Suppressor macrophage treated with lipopolysaccharide for 1 hour (primary cell): Measurements from ENCODE around the gene RNGTT.

Experiments
- DNase-seq, 3 donors: peaks; one replicate each; pipeline ENCODE4 v3.0.0-alpha.2; 2020 to 2022

The RNGTT gene

DNA sequence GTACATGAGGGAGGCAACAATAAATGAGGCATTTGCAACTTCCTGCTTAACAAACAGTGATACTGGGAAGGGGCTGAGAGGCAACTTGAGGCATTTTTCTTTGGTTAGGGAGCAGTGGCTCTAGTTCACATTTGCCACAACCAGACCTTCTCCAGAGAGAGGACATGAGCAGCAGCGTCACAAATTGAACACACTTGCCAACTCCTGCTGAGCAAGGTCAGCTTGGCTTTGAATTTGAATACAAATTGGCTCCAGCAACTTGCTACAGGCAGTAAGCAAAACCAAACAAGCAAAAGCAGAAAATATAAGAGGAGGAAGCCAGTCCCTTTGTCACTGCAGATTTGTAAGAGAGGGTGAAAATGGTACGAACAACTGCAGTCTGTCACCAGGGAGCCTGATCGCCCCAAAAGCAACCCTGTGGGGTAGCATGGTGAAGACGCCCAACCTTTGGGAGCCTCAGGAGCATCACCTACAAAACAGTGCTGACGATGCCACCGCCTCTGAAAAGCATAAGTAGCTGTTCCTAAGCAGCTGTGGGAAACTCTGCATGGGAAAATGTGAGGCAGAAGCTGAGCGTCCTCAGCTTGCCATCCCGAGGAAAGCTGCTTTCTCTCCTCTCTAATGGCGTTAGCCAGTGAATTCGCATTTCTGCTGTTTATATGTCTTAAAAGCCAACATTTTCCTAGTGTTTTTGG lies 378.7 kb downstream of the RNGTT start:
- no peak for DNase-seq

DNA sequence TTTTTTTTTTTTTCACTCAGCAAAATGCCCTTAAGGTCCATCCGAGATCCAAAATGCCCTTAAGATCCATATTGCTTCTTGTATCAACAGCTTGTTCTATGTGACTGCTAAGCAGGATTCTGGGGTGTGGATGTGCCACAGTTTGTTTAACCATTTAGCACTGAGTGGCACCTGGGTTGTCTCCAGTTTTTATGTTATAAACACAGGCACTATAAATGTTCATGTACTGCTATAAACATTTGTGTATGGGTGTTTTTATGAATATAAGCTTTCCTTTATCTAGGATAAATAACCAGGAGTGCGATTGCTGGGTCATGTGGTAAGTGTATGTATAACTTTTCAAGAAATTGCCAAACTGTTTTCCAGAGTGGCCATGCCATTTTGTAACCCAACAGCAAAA lies 386.0 kb downstream of the RNGTT start:
- DNase-seq = no peak

GRCh38 chr6:88575536-88575935 lies 387.9 kb downstream of the RNGTT start:
- no peak for DNase-seq

- no peak for DNase-seq
Measured at GRCh38 chr6:88574651-88575050, 388.8 kb downstream of the RNGTT start.

GRCh38 chr6:88574031-88574430 lies 389.4 kb downstream of the RNGTT start:
- no peak for DNase-seq

GRCh38 chr6:88573561-88573960 lies 389.9 kb downstream of the RNGTT start:
- no peak for DNase-seq

DNA sequence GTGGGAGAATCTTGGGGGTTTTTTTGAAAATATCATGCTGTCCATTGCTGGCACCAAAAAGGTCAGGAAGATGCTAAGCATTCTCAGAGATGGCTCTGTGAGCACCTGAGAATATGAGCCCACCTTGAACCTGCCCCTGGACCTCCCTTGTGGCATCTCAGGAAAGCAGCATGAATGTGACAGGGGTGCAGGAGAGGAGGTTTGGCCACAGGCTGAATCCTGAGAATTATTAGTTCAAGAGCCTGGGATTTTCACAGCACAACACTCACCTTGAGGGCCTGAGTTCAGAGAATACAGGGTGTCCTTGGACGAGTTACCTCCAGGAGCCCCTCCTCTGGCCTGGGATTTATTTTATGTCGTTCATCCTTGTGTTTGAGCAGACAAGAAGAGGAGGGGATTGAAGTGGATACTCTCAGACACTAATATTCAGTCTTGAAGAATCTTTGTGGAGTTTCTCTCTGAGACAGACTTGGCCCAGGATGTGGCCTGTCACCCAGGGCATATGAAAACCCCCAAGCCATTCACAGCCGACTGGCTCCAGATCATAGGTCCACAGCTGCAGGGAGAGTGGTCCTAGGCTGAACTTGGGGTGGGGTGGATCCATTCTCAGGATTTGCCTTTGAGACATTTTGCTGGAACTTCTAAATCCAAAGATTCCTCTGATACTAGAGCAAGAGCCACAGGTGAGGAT lies 390.8 kb downstream of the RNGTT start:
- DNase-seq = no peak

GRCh38 chr6:88569959-88570358 lies 393.5 kb downstream of the RNGTT start:
- no peak for DNase-seq

- DNase-seq = no peak
Measured at GRCh38 chr6:88567696-88568095, 395.7 kb downstream of the RNGTT start.

DNA sequence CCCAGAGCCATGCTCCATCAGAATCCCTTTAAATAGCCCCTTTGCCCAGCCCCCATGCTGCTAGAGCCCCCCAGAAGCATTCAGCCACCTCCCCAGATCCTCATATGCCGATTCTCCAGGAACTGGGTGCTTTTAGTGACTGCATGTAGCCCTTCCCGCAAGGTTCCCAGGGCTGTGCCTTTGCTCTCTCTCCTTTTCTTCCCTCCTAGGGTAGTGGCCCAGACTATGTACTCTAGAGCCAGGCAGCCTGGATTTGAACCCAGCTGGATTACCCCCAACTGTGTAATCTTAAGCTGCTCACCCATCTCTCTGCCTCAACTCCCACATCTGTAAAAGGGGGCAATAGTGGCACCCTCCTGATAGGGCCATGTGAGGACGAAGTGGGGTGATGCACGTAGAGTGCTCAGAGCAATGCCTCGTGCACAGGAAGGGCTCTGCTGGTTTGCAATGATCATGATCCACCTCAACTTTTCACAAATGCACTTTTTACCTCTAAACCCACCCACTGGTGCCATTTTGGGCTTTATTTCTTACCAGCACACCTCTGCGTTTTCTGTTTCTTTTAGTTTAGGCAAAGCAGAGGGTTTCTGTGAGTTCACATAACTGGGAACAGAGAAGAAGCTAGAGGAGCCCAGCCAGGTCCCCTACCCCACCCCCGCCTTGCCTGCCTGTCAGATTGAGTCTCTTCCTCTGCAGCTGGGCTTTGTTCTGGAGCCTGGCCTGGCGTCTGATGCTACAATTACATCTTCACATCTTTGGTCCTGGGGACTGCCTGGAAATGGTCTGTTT lies 396.5 kb downstream of the RNGTT start:
- no peak for DNase-seq

DNA sequence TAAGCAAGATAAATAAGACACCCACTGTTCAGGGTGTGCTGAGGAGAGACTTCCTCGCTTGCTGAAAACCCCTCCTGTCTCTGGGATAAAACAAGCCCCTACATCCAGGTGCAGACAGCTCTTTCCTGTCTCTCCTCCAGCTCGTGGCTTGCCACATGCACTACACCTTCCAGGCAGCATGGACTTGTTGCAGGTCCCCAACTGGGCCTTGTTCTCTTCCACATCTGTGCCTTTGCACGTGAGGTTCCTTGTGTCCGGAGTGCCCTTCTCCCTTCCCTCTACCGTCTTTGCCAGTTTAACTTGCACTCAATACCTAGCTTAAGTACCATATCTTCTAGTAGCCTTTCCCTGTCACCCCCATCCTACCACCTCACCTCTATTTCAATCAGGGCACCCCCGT lies 397.6 kb downstream of the RNGTT start:
- no peak for DNase-seq

DNA sequence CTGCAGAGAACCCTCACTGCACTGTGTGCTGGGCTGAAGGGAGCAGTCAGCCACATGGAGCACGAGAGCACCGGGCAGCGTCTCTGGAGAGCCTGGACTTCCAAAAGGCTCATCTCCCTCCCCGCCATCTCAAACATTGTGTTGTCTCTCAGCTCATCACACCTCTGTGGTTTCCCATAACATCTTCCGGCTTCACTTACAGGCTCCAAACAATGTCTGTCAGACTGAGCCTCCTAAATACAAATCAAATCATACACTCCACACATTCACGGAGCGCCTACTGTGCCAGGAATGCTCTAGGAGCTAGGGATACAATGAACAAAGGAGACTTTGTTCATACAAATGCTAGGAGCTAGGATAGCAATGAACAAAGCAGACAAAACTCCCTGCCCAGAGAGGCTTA lies 398.0 kb downstream of the RNGTT start:
- no peak for DNase-seq

GRCh38 chr6:88563277-88563625 lies 400.2 kb downstream of the RNGTT start:
- DNase-seq = no peak

GRCh38 chr6:88562353-88563276 lies 400.8 kb downstream of the RNGTT start:
- DNase-seq = no peak

DNA sequence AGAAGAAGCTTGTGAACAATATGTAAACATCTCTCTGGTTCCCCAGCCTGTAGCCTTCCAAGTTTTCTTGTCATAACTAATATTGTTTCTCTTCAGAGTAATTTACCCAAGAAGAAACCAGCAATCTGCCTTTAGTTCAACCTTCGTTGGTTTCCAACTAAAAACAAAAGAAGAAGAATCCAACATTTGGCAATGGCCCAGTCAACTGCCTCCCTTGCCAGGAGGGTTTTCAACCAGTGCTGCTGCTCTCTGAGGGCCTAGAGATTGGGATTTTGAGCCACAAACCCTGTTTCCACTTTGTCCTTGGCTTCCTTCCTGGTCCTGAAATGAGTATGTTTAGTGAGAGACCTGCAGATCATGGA lies 401.5 kb downstream of the RNGTT start:
- no peak for DNase-seq

DNA sequence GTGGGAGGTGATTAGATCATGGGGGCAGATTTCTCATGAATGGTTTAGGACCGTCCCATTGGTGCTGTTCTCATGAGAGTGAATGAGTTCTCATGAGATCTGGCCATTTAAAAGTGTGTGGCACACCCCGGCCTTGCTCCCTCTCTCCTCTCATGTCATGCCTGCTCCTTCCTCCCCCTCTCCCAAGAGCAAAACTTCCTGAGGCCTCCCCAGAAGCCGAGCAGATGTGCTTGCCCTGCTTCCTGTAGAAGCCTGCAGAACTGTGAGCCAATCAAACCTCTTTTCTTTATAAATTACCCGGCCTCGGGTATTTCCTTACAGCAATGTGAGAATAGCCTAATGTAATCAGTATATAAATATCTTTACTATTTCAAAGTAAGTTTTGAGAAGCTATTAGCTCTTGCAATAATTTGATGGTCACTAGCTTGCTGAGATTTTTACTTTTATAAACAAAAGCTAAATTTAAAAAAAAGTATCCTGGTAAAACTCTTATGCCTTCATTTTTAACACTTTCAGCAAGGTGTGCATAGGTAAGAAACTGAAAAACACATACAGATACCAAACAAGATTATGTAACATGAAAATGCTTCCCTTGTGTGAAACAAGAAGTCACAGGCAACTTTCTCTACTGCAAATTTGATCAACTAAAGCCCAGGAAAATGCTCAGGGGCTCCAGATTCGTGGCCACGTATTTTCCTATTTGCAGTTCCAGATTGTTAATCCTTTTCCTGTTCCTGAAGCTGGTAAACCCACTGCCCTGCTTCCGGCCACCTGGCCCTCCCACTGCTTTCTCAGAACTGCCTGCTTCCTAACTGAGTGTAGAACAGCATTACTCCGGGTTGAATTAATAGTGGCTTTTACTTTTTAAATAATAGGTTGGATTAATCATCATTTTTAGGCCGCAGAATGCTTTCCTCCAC lies 402.1 kb downstream of the RNGTT start:
- DNase-seq = no peak
